IPS DF 19.7 (cell line): ENCODE data around the gene MPPED1.

Source experiments
- DNase-seq: peaks from one replicate; pipeline ENCODE4 v3.0.0-alpha.2; 2013; ENCODE audit warnings: low read depth, low spot score

MPPED1 gene

DNA sequence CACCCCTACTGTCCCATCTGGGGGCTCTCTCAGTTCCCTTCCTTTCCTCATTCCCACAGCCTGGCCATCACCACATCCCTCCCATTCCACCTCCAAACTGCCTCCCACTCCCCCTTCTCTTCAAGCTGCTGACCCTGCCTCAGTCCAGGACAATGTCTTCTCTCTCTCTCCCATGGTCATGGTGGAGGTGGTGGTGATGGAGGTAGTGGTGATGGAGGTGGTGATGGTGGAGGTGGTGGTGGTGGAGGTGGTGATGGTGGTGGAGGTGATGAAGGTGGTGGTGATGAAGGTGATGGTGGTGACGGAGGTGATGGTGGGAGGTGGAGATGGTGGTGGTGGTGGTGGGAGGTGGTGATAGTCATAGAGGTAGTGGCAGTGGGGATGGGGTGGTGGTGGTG, 87.0 kb downstream of the MPPED1 start:
- no peak for DNase-seq

DNA sequence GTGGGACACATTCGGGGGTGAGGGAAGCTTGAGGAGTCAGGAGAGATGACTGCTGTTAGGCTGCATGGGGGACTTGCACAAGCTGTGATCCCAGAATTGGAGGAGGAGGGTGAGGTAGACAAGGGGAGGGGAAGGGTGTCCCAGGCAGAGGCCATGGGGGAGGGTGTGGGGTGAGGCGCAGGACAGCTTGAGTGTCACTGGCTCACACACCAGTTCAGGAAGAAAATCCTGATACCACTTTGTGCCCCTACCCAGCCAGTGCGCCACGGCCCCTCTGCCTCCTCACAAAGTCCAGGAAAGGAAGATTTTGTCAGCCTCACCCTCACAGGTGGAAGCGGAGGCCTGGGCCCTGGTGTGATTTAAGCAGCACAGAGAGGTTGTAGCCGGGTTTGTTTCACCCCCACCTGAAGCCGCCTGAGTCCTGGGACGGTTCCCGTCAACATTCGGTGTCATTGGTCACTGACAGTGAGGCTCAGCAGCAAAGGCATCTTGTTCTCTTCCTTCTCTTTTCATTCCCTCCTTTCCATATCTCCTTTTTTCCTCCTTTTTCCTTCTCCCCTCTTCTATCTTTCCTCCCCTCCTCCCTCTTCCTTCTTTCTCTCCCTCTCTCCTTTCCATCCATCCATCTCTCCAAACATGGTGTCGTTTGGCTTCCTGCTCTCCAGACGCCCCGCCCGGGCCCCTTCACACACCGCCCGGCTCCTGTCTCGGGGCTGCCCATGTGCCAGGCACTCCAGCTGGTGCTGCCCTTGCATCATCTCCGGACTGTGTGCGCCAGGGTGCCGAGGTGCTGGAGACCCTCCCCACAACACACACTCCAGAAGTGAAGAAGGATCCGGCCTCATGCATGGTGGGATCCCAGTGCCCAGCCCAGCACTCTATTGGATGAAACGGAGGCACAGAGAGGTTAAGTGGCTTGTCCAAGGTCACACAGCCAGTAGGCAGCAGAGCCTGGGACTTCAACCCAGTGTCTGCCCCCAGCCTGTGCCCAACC, 89.3 kb downstream of the MPPED1 start:
- no peak for DNase-seq

DNA sequence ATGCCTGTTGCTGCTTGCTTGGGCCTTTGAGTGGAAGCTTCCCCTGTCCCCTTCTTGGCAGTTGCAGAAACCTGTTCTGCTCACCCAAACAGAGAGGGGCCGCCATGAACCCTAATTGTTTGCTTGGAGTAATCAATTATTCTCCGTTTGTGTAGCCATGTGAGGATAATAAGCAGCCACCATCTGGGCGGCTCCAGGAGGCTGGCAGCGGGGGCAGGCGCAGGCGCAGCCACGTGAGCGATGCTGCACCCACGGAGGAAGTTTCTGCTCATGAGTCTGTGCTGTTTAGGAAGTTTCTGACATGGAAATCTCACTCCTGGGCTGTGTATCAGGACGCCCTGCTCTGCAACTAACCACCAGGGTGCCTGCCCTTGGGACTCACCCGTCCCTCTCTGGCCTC, 90.1 kb downstream of the MPPED1 start:
- DNase-seq, result no peak

DNA sequence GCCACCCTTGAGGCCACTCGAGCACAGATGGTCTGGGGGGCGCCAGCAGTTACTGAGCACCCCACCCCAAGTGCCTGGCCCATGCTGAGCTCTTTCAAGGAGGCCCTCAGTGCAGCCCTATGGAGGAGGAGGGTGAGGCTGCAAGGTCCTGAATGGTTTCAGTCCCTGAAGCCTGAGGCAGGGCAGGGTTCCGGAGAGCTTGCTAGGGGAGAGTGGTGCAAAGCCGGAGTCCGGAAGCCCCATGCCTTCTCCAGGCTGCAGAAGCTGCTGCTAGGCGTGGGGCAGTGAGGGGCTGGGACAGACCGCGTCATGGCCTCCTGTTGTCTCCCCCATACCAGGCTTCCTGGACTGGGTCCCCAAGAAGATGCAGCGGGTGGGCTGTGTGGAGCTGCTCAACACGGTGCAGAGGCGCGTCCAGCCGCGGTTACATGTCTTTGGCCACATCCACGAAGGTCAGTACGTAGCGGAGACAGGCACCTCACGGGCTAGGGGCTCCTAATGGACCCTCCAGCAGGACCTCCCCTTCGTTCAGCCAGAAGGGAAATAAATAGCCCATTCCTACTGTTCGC, 90.6 kb downstream of the MPPED1 start:
- DNase-seq, result no peak

DNA sequence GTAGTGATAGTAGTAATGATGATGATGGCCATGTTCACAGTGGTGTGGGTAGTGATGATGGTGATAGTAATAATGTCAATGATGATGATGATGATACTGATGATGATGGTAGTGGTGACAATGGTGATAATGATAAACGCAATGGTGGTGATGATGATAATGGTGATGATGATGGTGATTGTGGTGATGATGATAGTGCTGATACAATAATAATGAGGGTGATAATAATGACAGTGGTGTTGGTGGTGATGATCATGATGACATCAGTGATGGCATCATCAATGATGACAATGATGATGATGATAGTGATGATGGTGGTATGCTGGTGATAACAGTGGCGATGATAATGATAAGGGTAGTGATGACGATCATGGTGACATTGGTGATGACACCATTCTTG, 92.3 kb downstream of the MPPED1 start:
- no peak for DNase-seq

DNA sequence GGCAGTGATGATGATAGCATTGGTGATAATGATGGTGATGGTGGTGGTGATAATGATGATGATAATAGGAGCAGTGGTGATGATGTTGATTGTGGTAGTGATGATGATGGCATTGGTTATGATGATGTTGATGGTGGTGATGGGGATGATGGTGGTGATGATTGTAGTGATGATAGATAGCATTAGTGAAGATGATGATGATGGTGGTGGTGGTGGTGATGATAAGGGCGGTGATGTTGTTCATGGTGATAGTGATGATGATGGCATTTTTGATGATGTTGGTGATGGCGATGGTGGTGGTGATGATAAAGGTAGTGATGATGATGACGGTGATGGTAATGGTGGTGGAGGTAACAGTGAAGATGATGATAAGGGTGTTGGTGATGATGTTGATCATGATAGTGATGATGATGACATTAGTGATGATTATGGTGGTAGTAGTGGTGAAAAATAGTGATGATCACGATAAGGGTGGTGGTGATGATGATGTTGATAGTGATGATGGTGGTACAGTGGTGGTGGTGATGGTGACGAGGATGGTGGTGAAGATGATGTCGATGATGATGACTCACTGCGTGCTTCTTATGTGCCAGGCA, 93.0 kb downstream of the MPPED1 start:
- no peak for DNase-seq

DNA sequence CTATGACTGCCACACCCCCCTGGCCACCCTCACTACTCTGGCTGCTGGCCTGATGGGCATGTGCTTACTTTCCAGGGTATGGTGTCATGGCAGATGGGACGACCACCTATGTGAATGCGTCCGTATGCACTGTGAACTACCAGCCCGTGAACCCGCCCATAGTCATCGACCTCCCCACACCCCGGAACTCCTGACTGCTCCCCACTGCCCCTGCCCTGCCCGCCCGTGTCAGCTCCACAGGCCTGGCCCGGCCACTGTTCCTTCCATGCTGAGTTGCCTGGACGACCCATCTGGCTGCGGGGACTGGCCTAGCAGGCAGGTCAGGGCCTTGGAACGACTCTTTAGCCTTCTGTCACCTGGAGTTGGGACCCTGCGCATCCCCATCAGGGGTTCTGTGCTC, 93.6 kb downstream of the MPPED1 start:
- no peak for DNase-seq

DNA sequence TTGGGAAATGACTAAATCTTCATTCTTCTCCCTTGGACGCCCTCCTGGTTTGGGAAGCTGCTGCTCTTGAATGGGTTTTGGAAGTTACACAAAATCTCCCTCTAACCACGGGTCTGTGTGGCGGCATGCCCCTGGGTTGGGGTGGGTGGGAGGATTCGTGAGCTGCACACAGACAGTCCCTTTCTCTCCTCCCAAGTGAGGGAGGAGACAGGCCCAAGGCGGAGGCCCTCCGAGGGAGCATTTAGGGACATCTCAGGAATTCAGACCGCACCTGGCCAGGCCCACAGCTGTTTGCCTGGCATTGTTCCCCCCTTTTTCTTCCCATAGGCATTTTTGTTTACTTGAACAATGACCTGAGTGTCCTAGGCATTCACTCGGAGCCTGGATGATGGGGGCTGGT, 94.1 kb downstream of the MPPED1 start:
- DNase-seq, result no peak

DNA sequence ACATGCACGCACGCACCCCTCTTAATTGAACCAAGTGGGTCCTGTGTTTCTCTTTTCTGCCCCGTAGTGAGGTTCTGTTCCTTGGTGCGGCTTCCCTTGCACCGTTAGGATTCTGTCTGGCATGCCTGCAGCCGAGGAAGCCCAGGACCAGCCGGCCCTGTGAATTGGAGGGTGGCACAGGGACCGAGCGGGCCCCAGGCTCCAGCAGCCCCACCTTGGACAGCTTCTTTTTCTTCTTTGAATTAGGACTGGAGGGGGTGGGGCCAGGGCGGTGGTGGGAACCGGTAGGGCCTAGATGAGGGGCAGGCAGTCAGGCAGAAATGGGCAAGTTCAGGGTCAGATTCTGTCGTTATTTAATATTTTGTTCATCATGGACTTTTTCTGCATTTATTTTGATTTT, 94.7 kb downstream of the MPPED1 start:
- DNase-seq, result no peak

DNA sequence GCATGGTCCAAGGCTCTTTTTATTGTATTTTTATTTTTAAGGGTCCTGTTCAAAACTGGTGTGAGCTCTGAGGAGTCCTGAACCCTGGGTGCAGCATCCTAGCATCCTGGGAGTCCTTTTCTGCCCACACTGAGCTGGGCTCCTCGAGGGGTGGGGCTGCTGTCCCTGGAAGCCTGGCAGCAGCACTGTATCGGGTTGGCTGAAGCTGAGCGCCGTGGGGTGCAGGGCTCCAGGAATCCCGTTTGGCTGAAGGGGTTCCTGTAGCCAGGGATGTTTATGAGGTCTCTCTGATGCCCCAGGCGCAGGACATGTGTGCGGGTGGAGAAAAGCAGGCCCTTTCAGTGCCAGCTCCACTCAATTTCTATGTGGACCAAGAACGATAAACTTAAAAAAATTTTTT, 95.4 kb downstream of the MPPED1 start:
- no peak for DNase-seq

DNA sequence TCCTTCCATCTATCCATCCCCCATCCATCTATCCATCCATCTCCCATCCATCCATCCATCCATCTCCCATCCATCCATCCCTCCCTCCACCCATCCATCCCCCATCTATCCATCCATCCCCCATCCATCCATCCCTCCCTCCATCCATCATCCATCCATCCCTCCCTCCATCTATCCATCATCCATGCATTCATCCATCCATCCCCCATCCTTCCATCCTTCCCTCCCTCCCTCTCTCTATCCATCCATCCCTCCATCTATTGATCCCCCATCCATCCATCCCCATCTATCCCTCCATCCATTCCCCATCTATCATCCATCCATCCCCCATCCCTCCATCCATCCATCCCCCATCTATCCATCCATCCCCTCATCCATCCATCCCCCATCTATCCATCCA, 96.7 kb downstream of the MPPED1 start:
- no peak for DNase-seq

DNA sequence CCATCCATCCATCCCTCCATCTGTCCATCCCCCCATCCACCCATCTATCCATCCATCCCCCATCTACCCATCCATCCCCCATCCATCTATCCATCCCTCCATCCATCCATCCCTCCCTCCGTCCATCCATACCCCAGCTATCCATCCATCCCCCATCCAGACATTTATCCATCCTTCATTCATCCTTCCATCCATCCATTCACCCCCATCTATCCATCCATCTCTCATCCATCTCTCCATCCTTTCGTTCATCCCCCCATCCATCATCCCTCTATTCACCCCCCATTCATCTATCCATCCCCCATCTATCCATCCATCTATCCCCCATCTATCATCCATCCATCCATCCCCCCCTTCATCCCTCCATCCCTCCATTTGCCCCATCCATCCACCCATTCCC, 97.5 kb downstream of the MPPED1 start:
- no peak for DNase-seq

DNA sequence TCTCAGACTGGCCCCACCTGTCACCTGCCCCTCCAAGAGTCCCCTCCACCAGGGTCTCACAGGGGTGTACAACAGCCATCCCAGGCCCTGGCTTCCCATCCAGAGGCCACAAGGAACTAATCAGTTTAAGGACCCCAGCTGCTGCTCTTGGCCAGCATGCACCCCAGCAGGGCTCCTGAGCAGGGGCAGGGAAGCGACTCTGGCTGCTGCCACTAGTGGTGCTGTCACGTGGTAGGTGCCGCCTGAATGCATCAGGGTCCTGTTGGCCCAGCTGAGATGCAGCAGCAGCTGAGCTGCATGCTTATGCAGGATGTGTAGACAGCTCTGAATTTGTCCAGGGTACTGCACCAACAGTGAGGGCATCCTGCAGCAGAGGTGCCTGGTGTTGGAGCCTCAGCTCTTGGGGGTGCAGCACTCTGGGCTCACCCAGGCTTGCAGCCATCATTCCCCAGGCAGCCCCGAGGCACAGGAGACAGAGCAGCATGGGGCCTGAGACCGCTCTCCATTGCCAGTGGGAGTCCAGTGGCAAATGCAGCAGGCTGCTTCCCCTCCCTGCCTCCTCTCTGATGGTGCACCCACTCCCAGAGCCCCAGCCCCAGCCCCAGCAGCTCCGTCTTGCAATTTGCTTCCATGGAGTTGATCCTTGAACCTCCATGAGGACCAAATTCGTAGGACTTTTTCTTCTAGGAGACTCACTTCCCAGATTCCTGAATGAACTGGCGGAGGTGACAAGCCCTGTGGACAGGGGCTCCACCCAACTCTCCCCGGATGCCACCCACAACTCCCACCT, 98.7 kb downstream of the MPPED1 start:
- no peak for DNase-seq

DNA sequence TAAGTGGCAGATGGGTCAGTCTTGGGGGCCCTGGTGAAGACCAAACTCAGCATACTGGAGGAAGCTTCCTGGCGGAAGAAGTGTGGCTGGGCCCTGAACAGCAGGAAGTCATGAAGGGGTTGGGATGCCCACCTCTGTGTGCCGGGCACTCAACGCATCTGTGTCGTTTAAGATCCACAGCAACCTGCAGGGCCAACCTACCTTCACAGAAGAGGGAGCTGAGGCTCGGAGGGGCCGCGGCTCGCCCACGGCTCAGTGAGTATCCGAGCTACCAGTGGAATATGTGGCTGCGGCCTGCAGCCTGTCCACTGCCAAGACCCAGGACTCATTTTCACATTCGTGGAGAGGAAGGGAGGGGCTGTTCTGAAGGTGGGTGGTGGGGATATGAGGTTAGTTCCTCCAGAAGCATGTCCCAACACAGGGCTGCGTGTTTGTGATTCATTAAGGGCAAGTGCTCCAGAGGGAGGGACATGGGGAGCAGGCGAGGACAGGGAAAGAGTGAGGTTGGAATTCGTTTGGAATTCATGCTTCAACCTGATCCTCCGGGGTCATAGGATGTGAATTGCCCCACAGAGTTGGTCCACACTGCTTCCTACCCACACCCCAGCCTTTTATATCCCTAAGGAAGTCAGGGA, 99.6 kb downstream of the MPPED1 start:
- no peak for DNase-seq

DNA sequence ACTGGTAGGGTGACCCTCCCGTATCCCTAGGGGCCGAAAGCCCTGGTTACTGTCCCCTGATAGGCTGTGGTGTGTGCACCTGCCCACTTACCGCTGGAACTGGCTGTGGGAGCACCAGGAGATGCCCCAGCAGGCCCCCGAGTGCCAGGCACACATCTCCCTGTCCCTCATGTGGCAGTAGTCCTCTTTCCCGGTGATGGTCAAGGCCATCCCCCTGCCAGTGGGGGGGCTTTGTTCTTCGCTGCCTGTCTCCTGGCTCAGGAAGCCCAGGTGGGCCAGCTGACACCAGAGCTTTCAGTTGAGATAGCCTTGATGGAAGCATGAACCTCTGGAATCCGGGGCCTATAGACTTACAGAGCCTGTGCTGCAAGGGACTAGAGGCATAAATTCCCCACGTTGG, 100.5 kb downstream of the MPPED1 start:
- DNase-seq, result no peak

DNA sequence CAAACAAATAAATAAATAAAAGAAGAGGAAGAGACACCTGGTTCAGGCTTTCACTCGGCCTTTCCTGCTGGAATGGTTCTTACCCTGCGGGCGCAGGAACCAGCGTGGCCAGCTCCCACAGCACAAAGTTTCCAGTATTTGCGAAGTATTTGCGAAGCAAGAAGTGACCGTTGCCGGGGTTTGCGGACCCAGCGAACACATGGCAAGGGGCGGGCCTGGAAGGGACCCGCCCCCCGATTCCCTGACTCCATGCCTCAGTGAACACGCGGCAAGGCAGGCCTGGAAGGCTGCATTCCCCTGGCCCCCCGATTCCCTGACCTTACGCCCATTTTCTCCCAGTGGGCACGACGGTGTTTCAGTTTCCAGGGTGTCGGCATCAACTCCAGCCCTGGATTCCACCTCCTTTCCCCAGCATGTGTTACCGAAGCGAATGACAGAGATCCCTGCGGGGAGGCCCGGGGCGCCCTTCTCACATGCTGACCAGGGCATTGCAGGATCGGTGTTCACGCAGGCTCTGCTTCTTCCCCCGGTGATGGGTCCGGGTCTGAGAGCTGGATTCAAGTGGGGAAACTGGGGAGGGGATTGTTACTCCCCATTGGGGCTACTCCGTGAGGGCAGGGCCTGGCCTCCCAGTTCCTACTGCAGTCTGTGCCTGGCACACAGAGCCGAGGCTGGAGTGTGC, 102.8 kb downstream of the MPPED1 start:
- DNase-seq, result no peak

DNA sequence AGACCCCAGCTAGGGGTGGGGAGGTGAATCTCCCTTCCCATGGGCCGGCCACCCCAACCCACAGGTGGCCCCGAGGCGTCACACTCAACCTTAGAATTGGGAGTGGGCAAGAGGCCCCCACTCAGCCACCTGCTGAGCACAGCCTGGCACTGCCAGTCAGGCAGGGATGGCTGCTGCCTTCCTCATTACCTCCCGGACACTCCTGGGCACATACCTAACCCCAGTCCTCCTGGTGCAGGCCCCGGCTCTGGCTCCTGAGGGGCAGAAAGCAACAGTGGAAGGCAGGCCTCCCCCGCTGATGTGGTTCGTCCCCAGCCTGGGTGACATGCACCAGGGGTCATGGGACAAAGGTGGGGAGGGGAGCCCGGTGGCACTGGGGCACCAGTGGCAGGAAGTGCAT, 103.6 kb downstream of the MPPED1 start:
- no peak for DNase-seq

DNA sequence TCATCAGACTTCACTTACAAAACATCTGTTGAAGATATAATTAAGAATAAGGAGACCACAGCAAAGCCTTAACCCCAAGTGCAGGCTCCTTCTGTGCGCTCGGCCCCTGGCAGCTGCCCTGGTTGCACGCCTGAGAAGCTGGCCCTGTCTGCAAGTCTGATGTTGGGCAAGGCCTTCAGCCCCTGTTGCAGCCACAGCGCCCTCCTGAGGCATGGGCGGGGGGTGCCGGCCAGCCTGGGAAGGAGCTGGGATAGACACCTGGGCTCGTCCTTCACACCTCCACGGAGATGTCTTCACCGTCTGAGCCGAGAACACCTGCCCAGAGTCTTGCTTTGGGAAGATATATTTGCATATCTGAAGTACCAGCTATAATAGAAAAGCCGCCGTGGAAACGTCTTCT, 104.1 kb downstream of the MPPED1 start:
- no peak for DNase-seq

DNA sequence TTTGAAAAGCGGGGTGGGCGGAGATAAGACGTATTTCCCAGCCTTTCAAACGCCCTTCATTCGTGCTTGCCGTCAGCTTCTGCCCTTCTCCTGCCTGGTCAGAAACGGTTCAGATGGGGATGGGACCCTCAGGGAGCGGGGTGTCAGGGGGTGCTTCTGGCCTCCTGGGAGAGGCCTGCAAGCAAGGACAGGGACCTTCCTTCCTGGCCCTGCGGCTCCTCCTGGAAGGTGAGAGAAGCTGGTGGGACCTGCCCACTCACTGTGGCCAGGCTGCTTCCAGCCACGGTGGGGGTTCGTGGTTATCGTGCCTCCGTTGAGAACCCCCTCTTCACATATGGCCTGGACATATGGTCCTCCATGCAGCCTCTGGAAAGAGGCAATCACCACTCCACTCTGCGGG, 104.6 kb downstream of the MPPED1 start:
- DNase-seq, result no peak

DNA sequence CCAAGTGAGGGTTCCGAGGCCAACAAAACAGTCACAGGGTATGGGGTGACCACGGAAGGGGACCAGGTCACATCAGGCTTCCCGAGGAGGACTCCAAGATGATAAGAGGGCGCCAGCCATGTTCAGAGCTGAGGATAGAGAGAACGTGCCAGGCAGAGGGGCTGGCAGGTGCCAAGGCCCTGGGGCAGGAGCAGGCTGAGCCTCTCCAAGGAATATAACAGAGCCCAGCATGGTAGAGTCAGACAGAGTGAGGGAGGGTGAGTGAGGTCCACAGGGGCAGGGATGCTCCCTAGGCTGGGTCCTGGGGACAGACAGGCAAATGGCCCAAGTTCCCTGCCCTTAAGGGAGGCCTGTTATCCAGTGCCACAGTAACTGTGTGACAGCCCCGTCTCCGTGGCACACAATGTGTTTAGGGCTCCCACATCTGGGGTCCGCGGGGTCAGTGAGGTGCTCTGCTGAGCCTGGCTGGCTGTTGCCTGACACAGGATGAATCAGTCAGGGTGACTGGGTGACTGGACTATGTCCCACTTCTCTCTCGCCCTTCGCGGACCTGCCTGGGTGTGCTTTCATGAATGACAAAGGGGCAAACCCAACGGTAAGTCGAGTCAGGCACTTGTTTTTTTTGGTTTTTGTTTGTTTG, 105.3 kb downstream of the MPPED1 start:
- DNase-seq, result no peak

DNA sequence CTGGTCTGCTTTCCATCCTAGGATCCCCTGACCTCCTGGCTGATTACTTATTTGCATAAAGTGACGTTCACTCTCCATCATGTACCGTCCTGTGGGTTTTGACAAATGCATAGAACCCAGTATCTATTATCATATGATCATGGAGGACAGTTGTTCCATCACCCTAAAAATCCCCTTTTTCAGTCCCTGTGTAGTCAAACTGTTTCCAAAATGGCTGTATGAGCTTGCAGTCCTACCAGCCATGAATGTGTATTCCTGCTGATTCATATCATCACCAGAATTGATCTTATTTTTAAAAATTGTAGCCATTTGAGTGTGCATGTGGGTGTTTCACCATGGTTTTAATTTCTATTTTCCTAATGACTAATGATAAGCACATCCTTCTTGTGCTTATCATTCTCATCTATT, 108.8 kb downstream of the MPPED1 start:
- no peak for DNase-seq
